WTC11 (cell line): ENCODE data around the gene ZNF688. TPM values are rescaled to one million over a fixed set of nuclear protein-coding genes. Genes with fewer than 3 reads are reported as not detected.

ENCODE experiments used
- ATAC-seq: fragments of 200-7000 bp; cut with Tn5 transposase; 2 replicates; pipeline ENCODE4 v1.10.0; 2021; ENCODE audit warnings: mild to moderate bottlenecking, moderate library complexity
- CTCF ChIA-PET: fragments of 300-600 bp; sonication (Branson Sonifier 250); formaldehyde crosslinking; loops from one replicate; lab custom pipeline; 2021; ENCODE audit warnings: antibody characterized with exemption; lab: Charles Lee
- POLR2A ChIA-PET: fragments of 350-600 bp; sonication (Branson Sonifier 250); formaldehyde crosslinking; loops from one replicate; lab custom pipeline; 2021; ENCODE audit warnings: antibody characterized with exemption; lab: Charles Lee
- DNase-seq: peaks from one replicate; pipeline ENCODE4 v3.0.0; 2021; ENCODE audit warnings: low spot score
- H3K27ac Mint-ChIP-seq: 2 replicates; pipeline ENCODE4 v1.8.0; 2021; ENCODE audit warnings: mixed read lengths
- H3K27me3 Mint-ChIP-seq: 2 replicates; pipeline ENCODE4 v1.8.0; 2021; ENCODE audit warnings: low read depth, mild to moderate bottlenecking, moderate library complexity, mixed read lengths
- H3K36me3 Mint-ChIP-seq: 2 replicates; pipeline ENCODE4 v1.8.0; 2021; ENCODE audit warnings: mixed read lengths
- H3K4me1 Mint-ChIP-seq: 2 replicates; pipeline ENCODE4 v1.8.0; 2022; ENCODE audit warnings: mixed read lengths
- H3K4me3 Mint-ChIP-seq: 2 replicates; pipeline ENCODE4 v1.8.0; 2021; ENCODE audit warnings: mild to moderate bottlenecking, moderate library complexity, mixed read lengths
- H3K9me3 Mint-ChIP-seq: 2 replicates; pipeline ENCODE4 v1.8.0; 2021; ENCODE audit warnings: mixed read lengths
- CREM ChIP-seq: sonication (generic); formaldehyde crosslinking; IDR thresholded peaks from 2 replicates; pipeline ENCODE4 v1.8.1; 2022; ENCODE audit warnings: mild to moderate bottlenecking, missing genetic modification reagents, moderate library complexity
- ESRRA ChIP-seq: sonication (generic); formaldehyde crosslinking; IDR thresholded peaks from 2 replicates; pipeline ENCODE4 v1.8.1; 2022; ENCODE audit warnings: mild to moderate bottlenecking, missing genetic modification reagents, borderline replicate concordance
- HMGA2 ChIP-seq: fragments of 250-450 bp; sonication (Bioruptor Pico); IDR thresholded peaks from 2 replicates; pipeline ENCODE4 v1.4.0; 2021; ENCODE audit warnings: mild to moderate bottlenecking, moderate library complexity
- KAT7 ChIP-seq: sonication (generic); formaldehyde crosslinking; IDR thresholded peaks from 2 replicates; pipeline ENCODE4 v1.8.1; 2023; ENCODE audit warnings: missing genetic modification reagents, mild to moderate bottlenecking, borderline replicate concordance
- NFE2L1 ChIP-seq: sonication (generic); formaldehyde crosslinking; IDR thresholded peaks from 2 replicates; pipeline ENCODE4 v1.8.1; 2023; ENCODE audit warnings: missing genetic modification reagents
- OVOL2 ChIP-seq: fragments of 250-450 bp; sonication (Bioruptor Pico); IDR thresholded peaks from 2 replicates; pipeline ENCODE4 v1.9.0; 2021; ENCODE audit warnings: mild to moderate bottlenecking, borderline replicate concordance
- PRRX2 ChIP-seq: fragments of 250-450 bp; sonication (Bioruptor Pico); IDR thresholded peaks from 2 replicates; pipeline ENCODE4 v1.8.0; 2021; ENCODE audit warnings: mild to moderate bottlenecking
- RELA ChIP-seq: sonication (generic); formaldehyde crosslinking; IDR thresholded peaks from 2 replicates; pipeline ENCODE4 v1.8.1; 2022; ENCODE audit warnings: missing genetic modification reagents, mild to moderate bottlenecking, borderline replicate concordance
- SMAD4 ChIP-seq: sonication (generic); formaldehyde crosslinking; IDR thresholded peaks from 2 replicates; pipeline ENCODE4 v1.8.0; 2022; ENCODE audit warnings: mild to moderate bottlenecking, missing genetic modification reagents
- TEAD1 ChIP-seq: sonication (generic); formaldehyde crosslinking; IDR thresholded peaks from 2 replicates; pipeline ENCODE4 v1.8.0; 2022; ENCODE audit warnings: mild to moderate bottlenecking, missing genetic modification reagents
- TEAD4 ChIP-seq: sonication (generic); formaldehyde crosslinking; IDR thresholded peaks from 2 replicates; pipeline ENCODE4 v1.8.0; 2022; ENCODE audit warnings: mild to moderate bottlenecking, missing genetic modification reagents
- ZNF396 ChIP-seq: fragments of 250-450 bp; sonication (Bioruptor Pico); IDR thresholded peaks from 2 replicates; pipeline ENCODE4 v1.8.0; 2021; ENCODE audit warnings: mild to moderate bottlenecking, moderate library complexity, borderline replicate concordance
- ZNF416 ChIP-seq: fragments of 250-450 bp; sonication (Bioruptor Pico); IDR thresholded peaks from 2 replicates; pipeline ENCODE4 v1.9.0; 2021; ENCODE audit warnings: mild to moderate bottlenecking, inconsistent platforms
- ZNF671 ChIP-seq: fragments of 250-450 bp; sonication (Bioruptor Pico); IDR thresholded peaks from 2 replicates; pipeline ENCODE4 v1.8.0; 2021; ENCODE audit warnings: mild to moderate bottlenecking
- total RNA-seq: library from RNA; stranded (reverse); gene quantifications from 3 replicates; pipeline ENCODE4 v1.2.3, GENCODE V29; 2021
- TF ChIP-seq, protein P1 (sequence below): sonication (generic); formaldehyde crosslinking; IDR thresholded peaks from 2 replicates; pipeline ENCODE4 v1.8.1; 2022; ENCODE audit warnings: low read depth, mild to moderate bottlenecking, moderate library complexity, missing genetic modification reagents, borderline replicate concordance
- TF ChIP-seq, protein P2 (sequence below): sonication (generic); formaldehyde crosslinking; IDR thresholded peaks from 2 replicates; pipeline ENCODE4 v1.8.0; 2022; ENCODE audit warnings: mild to moderate bottlenecking, missing genetic modification reagents
- TF ChIP-seq, protein P3 (sequence below): sonication (generic); formaldehyde crosslinking; IDR thresholded peaks from 2 replicates; pipeline ENCODE4 v1.8.1; 2023; ENCODE audit warnings: mild to moderate bottlenecking, missing genetic modification reagents, borderline replicate concordance

Gene ZNF688
- total RNA-seq, 1 experiment from 2014 or later: 4.2 TPM

DNA sequence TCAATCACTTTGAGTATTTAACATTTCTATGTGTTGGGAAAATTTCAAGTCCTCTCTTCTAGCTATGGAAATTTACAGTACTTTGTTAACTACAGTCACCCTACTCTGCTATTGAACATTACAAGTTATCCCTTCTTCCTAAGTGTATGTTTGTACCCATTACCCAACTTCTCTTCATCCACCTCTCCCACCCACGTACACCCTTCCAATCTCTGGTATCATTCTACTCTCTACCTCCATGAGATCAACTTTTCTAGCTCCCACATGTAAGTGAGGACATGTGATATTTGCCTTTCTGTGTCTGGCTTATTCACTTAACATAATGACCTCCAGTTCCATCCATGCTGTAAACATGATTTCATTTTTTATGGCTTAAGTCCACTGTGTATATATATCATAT, 3.2 kb upstream of the ZNF688 start:
- no peak for DNase-seq
- POLR2A ChIA-PET: no interaction called here
- no peak overlapping the region for H3K4me3 Mint-ChIP-seq

DNA sequence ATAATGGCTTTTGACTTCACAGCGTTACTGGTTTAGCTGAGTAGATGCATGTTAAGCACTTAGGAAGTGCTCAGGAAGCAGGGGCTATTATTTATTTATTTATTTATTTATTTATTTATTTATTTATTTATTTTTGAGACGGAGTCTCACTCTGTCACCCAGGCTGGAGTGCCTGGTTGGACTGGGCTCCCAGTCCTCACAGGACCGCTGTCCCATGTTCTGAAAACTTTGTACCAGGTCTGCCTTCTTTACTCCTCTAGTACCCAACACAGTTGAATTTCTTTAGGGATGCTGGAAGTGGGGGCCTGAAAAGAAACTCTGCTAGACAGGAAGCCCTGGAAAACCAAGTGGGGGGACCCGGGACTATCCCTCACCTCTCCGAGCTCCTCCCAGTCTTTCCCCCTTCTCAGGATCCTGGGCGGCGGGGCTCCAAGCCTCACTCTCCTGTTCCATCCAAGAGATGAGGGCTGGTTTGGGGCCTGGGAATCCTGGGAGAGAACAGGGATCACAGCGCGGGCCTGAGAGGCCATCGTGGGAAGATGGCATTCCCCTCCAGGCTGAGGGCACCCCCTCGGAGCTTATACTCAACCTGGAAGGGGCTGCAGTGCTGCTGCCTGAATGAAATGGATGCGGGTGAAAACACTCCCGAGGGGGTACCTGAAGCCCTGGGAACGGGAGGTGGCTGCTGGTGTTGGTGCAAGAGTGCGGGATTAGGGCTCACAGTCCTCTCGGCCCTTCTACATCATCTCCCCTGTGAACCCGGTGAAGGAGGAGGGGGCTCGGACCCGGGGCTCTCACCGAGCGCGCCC, 674 bp downstream of the ZNF688 start:
- TF ChIP-seq TEAD4 (CRISPR knock-in tag) (no peak), TEAD1 (0 out of 2 replicates have a peak, but pooled peaks have one; percentile 50), HMGA2 (CRISPR knock-in tag) (0 out of 2 replicates have a peak, but pooled peaks have one; percentile 23)
- Mint-ChIP-seq H3K9me3 (no peaks in the 10 kb centered on the region), H3K4me3 (peak overlapping the region; percentile 91), H3K27ac (peak overlapping the region; percentile 45), H3K27me3 (peaks cover 4% of the 10 kb centered on the region; the same call in 1 of the 2 replicates), H3K36me3 (no peaks in the 10 kb centered on the region), H3K4me1 (peaks cover 15% of the 10 kb centered on the region)
- ChIA-PET CTCF (interaction anchor here (0.5 to 3.0 kb wide), 9 partner anchors 12 to 141 kb away, joined by 3 to 25 read pairs (median 9); partner anchors contain the start of genes DCTPP1, ZNF747, ZNF764 and ZNF785), POLR2A (interaction anchor here (0.7 to 2.9 kb wide), 7 partner anchors 10 to 153 kb away, joined by 3 to 22 read pairs (median 4); partner anchors contain the start of genes PRR14, ZNF689, ZNF747 and ZNF764)
- ATAC-seq (peak; percentile 10), DNase-seq (peak; percentile 40)

More for the DNA sequence above, 3.2 kb upstream of the ZNF688 start:
- Mint-ChIP-seq H3K9me3 (no peaks in the 10 kb centered on the region), H3K27me3 (no peaks in the 10 kb centered on the region), H3K4me1 (peaks cover 10% of the 10 kb centered on the region), H3K36me3 (peaks cover 4% of the 10 kb centered on the region; the same call in 1 of the 2 replicates), H3K27ac (no peak overlapping the region)
- CTCF ChIA-PET: interaction anchor here (1.0 kb wide), 1 partner anchor 24 kb away, joined by 3 read pairs; no protein-coding TSS in a partner anchor
- ATAC-seq: no peak
- TF ChIP-seq SMAD4 (CRISPR knock-in tag): no peak
- no peak for TF ChIP-seq RELA
- no peak for TF ChIP-seq ZNF396 (CRISPR knock-in tag)
- TF ChIP-seq NFE2L1 (CRISPR knock-in tag): no peak
- no peak for TF ChIP-seq PRRX2 (CRISPR knock-in tag)
- no peak for TF ChIP-seq ESRRA
- TF ChIP-seq, protein P1, sequence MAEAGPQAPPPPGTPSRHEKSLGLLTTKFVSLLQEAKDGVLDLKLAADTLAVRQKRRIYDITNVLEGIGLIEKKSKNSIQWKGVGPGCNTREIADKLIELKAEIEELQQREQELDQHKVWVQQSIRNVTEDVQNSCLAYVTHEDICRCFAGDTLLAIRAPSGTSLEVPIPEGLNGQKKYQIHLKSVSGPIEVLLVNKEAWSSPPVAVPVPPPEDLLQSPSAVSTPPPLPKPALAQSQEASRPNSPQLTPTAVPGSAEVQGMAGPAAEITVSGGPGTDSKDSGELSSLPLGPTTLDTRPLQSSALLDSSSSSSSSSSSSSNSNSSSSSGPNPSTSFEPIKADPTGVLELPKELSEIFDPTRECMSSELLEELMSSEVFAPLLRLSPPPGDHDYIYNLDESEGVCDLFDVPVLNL (CRISPR knock-in tag): no peak
- no peak for TF ChIP-seq HMGA2 (CRISPR knock-in tag)

DNA sequence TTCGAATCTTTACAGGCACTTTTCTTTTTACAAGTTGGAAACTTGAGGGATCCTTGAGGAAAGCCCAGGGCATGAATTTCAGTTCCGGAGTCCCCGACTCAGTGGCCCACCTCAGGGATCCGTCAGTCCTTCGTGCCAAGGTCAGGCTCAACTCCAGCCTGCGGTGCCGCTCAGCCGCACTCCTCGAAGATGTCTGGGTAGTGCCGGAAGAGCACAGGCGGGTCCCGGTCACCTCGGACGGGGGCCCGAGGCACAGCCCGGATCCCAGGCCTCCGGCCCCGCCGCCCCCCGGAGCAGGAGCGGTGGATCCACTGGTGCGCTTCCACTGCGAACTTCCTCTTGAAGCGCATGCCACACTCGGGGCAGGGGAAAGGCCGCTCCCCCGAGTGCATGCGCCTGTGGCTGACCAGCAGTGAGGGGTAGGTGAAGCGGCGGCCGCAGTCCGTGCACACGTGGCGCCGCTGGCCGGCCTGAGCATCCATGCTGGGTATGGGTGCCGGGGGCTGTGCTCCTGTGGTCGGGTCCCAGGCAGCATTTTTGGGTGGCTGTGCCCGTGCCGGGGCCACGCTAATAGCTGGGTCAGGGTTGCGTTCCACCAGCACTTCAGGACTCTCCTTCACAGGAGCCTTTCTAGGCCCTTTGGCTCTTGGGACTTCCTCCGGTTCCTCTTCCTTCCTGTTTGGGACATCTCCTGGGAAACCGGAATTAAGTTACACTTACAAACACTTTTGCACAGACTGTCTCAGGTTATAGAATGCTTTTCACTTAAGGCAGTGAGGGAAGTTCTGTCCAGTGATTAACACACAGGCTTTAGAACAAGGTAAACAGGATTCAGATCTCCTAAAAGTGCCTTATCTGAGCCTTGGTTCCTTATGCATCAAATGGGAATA, 1.5 kb downstream of the ZNF688 start:
- Mint-ChIP-seq H3K4me3 (peak overlapping the region; percentile 91; the same call in 1 of the 2 replicates), H3K27ac (peak overlapping the region; percentile 53; the same call in 1 of the 2 replicates), H3K36me3 (no peaks in the 10 kb centered on the region), H3K9me3 (no peaks in the 10 kb centered on the region), H3K4me1 (peaks cover 15% of the 10 kb centered on the region), H3K27me3 (peaks cover 4% of the 10 kb centered on the region; the same call in 1 of the 2 replicates)
- DNase-seq (no peak), ATAC-seq (no peak)
- ChIA-PET CTCF (interaction anchor here (1.0 to 3.0 kb wide), 5 partner anchors 11 to 140 kb away, joined by 3 to 21 read pairs (median 20); partner anchors contain the start of genes DCTPP1, ZNF764 and ZNF785), POLR2A (interaction anchor here (0.7 to 2.9 kb wide), 4 partner anchors 9 to 40 kb away, joined by 3 to 22 read pairs (median 9); partner anchors contain the start of genes ZNF689, ZNF747 and ZNF764)
- no peak for TF ChIP-seq TEAD1
- TF ChIP-seq ZNF416 (CRISPR knock-in tag): no peak
- TF ChIP-seq OVOL2 (CRISPR knock-in tag): no peak
- TF ChIP-seq CREM (CRISPR knock-in tag): no peak
- TF ChIP-seq, protein P2, sequence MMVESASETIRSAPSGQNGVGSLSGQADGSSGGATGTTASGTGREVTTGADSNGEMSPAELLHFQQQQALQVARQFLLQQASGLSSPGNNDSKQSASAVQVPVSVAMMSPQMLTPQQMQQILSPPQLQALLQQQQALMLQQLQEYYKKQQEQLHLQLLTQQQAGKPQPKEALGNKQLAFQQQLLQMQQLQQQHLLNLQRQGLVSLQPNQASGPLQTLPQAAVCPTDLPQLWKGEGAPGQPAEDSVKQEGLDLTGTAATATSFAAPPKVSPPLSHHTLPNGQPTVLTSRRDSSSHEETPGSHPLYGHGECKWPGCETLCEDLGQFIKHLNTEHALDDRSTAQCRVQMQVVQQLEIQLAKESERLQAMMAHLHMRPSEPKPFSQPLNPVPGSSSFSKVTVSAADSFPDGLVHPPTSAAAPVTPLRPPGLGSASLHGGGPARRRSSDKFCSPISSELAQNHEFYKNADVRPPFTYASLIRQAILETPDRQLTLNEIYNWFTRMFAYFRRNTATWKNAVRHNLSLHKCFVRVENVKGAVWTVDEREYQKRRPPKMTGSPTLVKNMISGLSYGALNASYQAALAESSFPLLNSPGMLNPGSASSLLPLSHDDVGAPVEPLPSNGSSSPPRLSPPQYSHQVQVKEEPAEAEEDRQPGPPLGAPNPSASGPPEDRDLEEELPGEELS: no peak
- no peak for TF ChIP-seq ZNF671 (CRISPR knock-in tag)
- TF ChIP-seq, protein P3, sequence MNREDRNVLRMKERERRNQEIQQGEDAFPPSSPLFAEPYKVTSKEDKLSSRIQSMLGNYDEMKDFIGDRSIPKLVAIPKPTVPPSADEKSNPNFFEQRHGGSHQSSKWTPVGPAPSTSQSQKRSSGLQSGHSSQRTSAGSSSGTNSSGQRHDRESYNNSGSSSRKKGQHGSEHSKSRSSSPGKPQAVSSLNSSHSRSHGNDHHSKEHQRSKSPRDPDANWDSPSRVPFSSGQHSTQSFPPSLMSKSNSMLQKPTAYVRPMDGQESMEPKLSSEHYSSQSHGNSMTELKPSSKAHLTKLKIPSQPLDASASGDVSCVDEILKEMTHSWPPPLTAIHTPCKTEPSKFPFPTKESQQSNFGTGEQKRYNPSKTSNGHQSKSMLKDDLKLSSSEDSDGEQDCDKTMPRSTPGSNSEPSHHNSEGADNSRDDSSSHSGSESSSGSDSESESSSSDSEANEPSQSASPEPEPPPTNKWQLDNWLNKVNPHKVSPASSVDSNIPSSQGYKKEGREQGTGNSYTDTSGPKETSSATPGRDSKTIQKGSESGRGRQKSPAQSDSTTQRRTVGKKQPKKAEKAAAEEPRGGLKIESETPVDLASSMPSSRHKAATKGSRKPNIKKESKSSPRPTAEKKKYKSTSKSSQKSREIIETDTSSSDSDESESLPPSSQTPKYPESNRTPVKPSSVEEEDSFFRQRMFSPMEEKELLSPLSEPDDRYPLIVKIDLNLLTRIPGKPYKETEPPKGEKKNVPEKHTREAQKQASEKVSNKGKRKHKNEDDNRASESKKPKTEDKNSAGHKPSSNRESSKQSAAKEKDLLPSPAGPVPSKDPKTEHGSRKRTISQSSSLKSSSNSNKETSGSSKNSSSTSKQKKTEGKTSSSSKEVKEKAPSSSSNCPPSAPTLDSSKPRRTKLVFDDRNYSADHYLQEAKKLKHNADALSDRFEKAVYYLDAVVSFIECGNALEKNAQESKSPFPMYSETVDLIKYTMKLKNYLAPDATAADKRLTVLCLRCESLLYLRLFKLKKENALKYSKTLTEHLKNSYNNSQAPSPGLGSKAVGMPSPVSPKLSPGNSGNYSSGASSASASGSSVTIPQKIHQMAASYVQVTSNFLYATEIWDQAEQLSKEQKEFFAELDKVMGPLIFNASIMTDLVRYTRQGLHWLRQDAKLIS (CRISPR knock-in tag): no peak
- TF ChIP-seq PRRX2 (CRISPR knock-in tag): no peak
- TF ChIP-seq KAT7 (CRISPR knock-in tag): no peak
